Endothelial cell of umbilical vein (primary cell): ENCODE data around the gene SPIRE1.

Experiments
- EZH2 ChIP-seq: IDR thresholded peaks from 2 replicates; pipeline ENCODE4 v1.6.1; 2012; ENCODE audit warnings: borderline replicate concordance, low read depth, mild to moderate bottlenecking, moderate library complexity, low read length, inconsistent platforms; ENCODE audit not compliant: severe bottlenecking
- FOS ChIP-seq: IDR thresholded peaks from 2 replicates; pipeline ENCODE4 v1.6.1; 2011; ENCODE audit warnings: mild to moderate bottlenecking, low read length, moderate library complexity, borderline replicate concordance; ENCODE audit not compliant: insufficient read depth
- GATA2 ChIP-seq: IDR thresholded peaks from 2 replicates; pipeline ENCODE4 v1.7.0; 2011; ENCODE audit warnings: low read depth, mild to moderate bottlenecking, moderate library complexity, mixed read lengths, low read length; ENCODE audit not compliant: insufficient read length, insufficient read depth
- MYC ChIP-seq: IDR thresholded peaks from one replicate; pipeline ENCODE4 v1.6.1; 2011; ENCODE audit warnings: mild to moderate bottlenecking, low read depth, low read length
- POLR2A ChIP-seq: IDR thresholded peaks from 2 replicates; pipeline ENCODE4 v1.6.1; 2012; ENCODE audit warnings: low read depth, mild to moderate bottlenecking, control low read depth, low read length
- POLR2AphosphoS5 ChIP-seq: IDR thresholded peaks from 2 replicates; pipeline ENCODE4 v1.6.1; 2012; ENCODE audit warnings: low read depth, mild to moderate bottlenecking, control low read depth, low read length, moderate library complexity; ENCODE audit not compliant: insufficient read depth
- TF ChIP-seq, protein P1 (sequence below), 2 donors: IDR thresholded peaks; 1 replicate in 1 of 2; 2 replicates in 1 of 2; pipeline ENCODE4 v1.5.1; 2011; ENCODE audit warnings: low read length in 2 of 2, mild to moderate bottlenecking in 2 of 2, moderate library complexity in 2 of 2, control low read depth in 1 of 2, inconsistent platforms in 1 of 2, low read depth in 1 of 2; ENCODE audit not compliant: insufficient read depth in 1 of 2; ENCODE audit errors: extremely low read depth in 1 of 2
- TF ChIP-seq, protein P2 (sequence below): IDR thresholded peaks from 2 replicates; pipeline ENCODE4 v1.6.1; 2011; ENCODE audit not compliant: insufficient read depth, insufficient read length

DNA sequence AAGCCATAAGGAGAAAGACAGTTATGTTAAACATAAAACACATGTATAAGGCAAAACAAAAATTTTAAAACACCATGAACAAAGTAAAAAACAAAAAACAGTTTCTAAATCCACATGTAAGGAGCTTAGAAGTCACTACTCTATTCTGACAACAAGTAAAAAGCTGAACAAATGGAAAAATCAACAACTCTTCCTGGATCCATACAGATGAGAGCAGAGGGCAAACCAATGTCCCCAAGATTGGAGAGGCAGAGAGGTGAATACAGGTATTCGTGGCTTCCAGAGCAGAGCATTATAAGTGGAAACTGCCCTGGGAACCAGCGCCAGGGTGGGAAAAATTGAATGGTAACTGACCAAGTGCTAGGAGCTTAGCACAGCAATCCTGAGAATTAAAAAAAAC is 93.5 kb downstream of the SPIRE1 start:
- TF ChIP-seq EZH2: no peak
- TF ChIP-seq, protein P1, sequence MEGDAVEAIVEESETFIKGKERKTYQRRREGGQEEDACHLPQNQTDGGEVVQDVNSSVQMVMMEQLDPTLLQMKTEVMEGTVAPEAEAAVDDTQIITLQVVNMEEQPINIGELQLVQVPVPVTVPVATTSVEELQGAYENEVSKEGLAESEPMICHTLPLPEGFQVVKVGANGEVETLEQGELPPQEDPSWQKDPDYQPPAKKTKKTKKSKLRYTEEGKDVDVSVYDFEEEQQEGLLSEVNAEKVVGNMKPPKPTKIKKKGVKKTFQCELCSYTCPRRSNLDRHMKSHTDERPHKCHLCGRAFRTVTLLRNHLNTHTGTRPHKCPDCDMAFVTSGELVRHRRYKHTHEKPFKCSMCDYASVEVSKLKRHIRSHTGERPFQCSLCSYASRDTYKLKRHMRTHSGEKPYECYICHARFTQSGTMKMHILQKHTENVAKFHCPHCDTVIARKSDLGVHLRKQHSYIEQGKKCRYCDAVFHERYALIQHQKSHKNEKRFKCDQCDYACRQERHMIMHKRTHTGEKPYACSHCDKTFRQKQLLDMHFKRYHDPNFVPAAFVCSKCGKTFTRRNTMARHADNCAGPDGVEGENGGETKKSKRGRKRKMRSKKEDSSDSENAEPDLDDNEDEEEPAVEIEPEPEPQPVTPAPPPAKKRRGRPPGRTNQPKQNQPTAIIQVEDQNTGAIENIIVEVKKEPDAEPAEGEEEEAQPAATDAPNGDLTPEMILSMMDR (IDR thresholded peaks at IDR 0.05; ENCODE audit: extremely low read depth in 1 of 2, insufficient read depth in 1 of 2, low read depth in 1 of 2, low read length in 2 of 2): no peak
- no peak for TF ChIP-seq POLR2A
- no peak for TF ChIP-seq MYC
- TF ChIP-seq GATA2: no peak
- no peak for TF ChIP-seq POLR2AphosphoS5
- no peak for TF ChIP-seq FOS
- TF ChIP-seq, protein P2, sequence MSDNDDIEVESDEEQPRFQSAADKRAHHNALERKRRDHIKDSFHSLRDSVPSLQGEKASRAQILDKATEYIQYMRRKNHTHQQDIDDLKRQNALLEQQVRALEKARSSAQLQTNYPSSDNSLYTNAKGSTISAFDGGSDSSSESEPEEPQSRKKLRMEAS: no peak
